HG03060 (cell line): ENCODE measurements around the gene MYEOV.

Experiments
- ATAC-seq: cut with Tn5 transposase; IDR thresholded peaks from one replicate; pipeline ENCODE4 v1.9.1; 2021; ENCODE audit warnings: low read depth, moderate number of reproducible peaks; ENCODE audit not compliant: unreplicated experiment

The MYEOV gene

DNA sequence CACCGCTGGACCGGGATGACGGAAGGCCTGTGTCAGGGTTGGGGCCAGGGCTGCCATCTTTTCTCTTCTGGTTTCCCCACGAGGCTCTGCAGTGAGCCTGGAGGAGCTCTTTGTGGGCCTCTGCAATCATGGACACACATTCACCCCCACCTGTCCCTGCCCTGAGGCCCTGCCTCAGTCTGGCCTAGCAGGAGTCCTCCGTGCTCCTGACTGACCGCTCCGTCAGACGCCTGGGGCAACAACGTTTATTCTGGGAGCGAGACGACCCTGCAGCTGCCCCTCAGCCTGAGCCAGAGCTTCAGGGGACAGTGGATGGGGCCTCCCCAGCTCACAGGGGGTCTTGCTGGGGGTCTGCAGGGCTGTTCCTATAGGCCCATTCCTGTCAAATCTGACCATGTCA is 8.2 kb upstream of the MYEOV start:
- ATAC-seq = no peak

DNA sequence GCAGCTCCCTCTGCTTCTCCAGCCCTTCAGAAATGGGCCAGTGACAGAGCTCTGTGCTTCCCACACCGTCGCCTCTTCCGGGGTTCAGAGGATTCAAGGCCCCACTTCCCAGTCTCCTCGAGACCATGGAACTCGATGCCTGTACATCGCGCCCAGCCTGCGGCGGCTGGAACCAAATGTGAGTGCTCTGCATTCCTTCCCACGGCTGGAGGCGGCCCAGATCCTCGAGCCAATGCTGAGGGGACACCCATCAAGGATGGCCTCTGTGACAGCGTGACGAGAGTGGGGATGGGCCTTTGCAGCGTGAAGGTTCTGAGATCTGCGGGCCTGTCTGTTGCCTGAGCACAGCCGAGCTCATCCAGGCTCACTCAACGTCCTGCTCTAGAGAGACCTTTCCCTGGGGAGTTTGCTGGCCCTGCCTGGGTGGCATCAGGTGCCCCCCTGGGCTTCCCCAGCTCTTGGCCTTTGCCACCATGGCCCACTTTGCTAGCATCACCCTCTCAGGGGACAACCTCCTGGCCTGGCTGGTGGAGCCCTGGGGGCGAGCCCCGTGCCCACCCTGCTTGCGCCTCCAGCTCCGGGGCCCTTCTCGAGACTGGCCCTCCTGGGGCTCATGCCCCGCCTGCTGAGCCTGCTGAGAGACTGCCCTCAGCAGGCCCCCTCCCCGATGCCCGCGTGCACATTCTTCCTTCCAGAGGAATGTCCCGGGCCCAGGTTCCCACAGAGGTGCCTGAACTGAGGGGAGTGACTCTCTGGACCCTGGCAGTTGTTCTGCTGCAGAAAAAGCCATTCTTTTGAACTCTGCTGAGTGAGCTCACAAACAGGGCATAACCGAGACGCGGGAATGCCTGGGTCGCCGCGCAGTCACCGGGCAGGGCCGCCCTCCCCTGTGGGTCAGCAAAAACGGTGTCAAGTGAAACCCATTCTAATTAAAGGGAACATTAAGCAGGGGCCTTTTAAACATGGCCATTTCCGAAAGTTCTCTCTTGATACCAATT is 7.3 kb upstream of the MYEOV start:
- ATAC-seq = no peak

DNA sequence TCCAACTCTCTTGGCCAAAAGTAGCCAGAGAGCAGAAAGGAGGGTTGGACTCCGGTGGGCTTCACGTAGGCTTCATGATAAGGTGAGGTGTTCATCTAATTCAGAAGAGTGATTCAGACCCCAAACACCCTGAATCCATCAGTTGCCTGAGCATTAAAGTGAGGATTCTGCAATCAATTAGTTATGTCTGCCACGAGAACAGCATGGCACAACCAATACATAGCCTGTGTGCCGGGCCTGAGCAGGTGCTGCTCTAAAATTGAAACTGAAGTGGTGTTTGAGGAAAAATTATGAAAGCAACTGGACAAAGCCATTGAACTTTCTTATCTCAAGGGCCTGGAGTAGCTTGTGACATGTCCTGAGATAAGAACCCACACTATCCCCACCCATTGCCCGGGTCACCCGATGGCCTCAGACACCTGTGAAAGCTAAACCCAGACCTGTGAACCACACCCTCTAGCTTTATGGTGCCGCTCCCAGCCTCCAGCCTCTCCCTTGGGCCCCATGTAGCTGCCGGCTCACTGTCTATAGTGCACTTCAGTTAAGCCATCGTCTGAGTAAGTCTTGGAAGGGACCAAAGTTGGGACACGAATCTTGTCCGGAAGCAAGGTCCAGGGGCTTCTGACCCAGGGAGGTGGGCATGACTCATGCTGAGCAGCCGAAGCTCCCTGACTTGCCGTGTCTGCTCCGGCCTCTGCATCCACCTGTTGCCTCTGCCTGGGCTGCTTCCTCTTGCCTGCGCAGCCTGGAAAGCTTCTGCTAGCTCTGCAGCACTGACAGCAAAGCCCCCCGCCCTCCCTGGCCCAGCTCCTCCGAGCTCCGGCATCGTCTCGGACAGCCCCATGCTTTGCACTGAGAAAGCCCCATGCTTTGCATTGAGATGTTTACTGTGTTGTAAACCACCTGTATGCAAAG is 5.7 kb upstream of the MYEOV start:
- ATAC-seq = no peak

DNA sequence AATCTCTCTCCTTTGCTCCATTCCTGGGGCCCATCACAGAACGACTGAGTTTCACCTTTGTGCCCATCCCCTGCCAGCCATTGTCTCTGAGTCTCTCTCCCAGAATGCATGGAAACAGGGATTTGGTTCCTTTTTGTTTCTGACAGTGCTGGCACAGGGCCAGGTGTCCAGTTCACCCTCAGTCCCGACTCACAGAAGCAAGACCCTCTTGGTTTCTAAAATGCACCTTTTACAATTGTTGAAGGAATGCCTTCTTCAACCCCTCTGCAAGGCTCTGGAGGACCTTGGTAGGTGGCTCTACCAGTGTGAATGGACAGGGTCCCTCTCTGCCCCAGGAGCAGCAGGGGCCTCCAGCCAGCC is 5.1 kb upstream of the MYEOV start:
- no peak for ATAC-seq

DNA sequence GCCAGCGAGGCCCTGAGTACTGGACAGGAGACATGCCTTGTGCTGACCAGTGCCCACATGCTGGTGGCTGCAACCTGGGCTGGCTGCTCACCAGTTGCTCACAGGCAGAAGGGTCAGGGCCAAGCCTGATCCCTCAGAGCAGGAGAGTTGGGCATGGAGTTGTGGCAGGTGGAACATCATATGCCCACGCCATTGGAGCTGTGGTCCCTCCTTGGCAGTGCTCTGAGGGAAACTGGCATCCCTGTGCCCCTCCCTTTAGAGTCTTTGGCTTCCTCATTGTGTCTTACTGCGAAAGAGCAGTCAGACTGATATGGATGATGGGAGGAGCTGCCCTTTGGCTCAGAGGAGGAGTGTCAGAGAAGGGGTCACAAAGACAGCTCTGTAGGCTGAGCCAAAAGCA is 3.1 kb upstream of the MYEOV start:
- ATAC-seq = no peak

DNA sequence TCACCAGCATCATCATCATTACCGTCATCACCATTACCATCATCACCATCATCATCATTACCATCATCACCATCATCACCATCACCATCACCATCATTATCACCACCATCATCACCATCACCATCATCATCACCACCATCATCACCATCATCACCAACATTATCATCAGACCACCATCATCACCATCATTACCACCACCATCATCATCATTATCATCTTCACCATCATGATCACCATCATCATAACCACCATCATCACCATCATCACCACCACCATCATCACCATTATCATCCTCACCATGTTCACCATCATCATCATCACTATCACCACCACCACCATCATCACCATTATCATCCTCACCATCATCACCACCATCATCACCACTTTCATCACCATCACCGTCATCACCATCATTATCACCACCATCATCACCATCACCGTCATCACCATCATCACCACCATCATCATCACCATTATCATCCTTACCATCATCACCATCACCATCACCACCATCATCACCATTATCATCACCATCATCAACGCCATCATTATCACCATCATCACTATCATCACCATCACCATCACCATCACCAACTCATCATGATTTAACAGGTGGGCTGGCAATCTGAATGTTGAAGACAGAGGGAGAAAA is 2.4 kb upstream of the MYEOV start:
- ATAC-seq = no peak

DNA sequence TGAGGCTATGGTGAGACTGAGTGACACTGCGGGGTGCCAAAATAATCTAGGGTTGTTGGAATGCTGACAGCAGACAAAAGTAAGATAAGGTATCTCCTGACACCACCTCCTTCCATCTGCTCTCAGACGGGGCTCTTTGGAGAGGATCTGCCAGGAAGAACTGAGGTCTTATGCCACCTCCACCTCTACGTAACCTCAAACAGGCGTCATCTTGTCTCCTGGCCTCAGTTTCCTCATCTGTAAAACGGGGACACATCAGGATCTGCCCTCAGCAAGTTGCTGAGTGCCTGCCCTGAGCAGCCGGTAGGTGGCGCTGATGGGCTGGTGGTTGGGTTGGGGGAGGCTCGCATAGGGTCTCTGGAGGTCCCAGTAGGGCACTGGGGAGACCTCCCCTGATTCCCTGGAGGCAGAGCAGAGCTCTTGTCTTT is 1.7 kb upstream of the MYEOV start:
- no peak for ATAC-seq

DNA sequence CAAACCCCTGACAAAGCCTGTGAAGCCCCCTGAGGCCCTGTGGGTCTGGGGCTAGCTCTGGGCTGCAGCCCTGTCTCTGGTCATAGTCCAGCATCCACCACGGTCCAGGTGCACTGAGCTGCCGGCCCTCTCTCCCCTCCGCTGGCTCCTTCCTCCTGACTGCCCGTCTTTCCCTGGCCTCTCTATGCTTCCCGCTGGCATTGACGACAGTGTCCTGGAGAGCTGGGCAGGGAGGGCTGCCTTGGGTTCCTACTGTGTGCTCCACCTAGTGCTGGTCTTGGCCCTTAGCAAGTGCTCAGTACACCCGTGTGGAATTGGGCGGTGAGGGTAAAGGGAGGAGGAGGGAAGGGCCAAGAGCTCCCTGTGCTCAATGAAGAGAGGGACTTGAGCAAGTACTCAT is 868 bp upstream of the MYEOV start:
- ATAC-seq = no peak

DNA sequence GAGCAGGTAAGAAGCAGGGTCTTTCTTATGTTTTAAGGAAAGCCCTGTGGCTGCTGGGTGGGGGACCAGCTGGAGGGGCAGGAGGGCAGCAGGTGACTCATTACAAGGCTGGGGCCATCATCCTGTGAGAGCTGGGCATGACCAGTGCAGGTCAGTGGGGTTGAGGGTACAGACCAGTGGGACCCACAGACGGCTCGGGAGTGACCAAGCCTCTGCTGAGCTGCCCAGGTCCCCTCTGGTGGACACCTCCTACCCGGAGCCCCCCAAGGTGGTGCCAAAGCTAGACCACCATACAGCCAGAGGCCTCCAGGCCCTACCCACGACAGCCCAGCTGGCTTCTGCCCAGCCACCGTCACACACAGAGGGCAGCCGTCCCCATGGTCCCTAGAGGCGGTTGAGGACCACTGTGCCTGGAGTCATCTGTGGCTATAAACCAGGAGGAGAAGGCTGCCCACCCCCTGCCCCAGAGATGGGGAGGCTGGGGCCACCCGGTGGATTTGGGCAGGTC is 670 bp downstream of the MYEOV start:
- ATAC-seq = no peak

DNA sequence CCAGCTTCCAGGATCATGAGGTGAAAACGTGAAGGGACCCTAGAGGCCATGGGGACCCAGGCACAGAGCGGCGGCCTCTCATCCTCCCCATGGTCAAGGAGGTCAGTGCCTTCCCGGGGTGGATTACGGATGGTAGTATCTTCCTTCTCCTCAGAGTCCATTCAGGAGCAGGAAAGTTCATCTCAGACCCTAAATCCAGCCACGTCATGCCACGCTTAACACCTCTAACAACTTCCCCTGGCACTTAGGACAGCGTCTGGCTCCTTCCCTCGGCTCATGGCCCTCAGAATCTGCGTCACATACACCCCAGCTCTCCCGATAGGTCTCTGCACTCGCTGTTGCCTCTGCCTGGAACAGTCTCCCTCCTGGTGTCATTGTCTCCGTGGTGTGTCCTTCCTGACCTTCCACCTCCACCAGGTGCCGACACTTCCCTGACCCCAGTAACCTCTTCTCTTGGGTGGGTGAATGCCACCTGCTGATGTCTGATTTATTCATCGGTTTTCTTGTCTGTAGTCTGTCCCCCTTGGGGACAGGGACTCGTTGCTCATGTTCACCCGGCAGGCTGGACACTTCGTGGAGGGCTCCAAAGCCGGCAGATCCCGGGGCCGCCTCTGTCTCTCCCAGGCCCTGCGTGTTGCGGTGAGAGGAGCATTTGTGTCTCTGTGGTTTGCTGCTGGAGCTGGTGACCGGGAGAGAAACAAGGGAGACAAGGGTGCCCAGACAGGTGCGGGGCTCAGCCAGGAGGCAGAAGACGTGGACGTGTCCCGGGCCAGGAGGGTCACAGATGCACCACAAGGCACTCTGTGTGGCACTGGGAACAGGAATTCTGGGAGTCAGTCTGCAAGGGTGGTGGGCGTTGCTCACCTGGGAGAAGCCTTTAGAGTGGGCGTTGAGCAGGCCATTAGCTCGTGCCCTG is 1.4 kb downstream of the MYEOV start:
- no peak for ATAC-seq

DNA sequence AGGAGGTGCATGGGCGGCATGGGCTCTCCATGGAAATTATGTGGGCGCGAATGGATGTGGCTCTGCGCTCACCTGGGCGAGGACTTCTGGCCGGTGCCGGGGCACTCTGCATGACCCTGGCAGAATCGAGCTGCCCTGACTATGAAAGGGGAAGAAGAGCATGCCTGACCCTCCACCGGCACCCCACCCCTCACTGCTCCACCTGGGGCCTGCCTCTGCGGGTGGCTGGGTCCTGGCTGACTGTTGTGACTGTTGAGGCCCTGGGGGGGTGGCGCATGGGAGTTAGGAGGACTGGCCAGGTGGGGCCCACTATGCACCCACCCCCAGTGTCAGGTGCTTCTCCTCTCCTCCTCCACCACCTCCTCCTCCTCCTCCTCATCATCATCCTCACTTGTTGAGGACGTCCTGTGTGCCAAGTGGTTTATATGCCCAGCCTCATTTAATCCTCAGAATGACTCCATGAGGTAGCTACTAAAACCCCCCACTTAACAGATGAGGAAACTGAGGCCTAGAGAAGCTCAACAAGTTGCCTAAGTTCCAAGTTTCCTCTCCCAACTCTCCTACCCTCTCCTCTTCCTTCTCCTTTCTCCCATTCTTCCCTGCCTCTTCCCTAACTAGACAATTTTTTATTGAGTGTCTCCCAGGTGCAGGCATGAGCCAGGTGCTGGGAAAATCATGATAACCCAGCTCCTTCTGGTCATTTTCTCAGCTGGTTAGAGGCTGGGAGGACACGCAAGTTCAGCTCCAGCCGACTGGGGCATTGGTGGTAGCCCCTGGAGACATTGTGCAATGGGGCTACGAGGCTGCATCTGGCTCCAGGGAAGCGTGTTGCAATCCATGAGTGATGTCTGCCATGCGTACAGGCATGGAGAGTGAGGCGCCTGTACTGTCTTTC is 2.3 kb downstream of the MYEOV start:
- no peak for ATAC-seq

DNA sequence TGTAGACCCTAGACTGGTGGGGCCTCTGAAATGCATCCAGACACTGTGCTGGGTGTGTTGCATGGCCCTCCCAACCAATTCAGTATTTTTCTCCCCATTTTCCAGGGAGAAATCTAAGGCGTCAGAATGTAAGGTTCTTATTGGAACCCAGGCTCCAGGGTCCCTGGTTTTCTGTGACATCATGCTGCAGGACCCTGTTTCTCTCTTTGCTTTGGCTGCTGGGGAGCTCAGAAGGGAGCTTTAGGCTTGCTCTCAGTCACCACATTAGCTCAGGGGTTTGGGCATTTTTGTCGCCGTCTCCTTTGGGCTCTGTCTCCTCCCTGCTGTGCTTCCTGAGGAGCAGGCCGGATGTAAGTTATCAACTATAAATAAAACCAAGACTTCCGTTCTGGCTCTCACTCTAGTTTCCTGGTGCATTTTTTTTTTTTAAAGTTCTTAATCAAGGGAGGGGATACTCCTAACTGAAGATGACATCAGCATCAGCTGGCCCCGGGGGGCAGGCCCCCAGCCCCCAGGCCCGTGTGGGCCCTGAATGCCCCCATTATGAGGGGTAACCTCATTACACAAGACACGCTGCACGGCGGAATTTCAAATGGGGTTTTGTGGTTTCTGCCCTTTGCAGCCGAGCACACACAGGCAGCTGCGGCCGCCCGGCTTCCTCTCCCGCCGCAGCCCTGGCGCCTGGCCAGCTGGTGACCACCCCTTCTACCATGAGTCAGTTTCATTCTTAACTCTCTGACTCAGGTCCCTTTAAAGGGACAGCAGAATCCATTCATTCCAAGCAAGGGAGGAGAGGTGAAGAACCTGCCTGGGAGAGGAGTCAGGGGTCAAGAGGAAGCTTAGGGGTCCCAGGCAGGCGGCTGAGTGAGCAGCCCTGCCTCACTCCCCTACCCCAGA is 3.2 kb downstream of the MYEOV start:
- ATAC-seq = peak; percentile 47

DNA sequence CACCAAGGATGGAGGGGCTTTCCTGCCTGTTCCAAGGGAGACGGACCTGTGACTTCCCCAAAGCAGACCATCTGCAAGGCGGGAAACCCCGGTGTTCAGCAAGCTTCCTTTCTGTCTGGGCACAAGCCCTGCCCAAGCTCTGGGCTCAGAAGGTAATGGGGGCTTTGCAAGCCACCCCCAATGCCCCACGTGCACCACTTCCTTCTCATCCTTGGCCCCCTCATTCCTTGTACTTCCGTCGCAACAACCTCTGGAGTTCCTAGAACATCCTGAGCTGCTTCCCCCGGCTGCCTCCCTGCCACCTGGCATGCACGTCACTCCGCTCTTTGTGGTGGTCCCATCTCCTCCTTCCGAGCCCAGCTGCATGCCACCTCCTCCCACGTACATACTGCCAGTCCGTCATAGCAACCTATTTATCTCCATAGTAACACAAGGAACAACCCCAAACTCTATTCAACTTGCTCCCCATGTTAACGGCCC is 3.9 kb downstream of the MYEOV start:
- peak; percentile 22 for ATAC-seq

DNA sequence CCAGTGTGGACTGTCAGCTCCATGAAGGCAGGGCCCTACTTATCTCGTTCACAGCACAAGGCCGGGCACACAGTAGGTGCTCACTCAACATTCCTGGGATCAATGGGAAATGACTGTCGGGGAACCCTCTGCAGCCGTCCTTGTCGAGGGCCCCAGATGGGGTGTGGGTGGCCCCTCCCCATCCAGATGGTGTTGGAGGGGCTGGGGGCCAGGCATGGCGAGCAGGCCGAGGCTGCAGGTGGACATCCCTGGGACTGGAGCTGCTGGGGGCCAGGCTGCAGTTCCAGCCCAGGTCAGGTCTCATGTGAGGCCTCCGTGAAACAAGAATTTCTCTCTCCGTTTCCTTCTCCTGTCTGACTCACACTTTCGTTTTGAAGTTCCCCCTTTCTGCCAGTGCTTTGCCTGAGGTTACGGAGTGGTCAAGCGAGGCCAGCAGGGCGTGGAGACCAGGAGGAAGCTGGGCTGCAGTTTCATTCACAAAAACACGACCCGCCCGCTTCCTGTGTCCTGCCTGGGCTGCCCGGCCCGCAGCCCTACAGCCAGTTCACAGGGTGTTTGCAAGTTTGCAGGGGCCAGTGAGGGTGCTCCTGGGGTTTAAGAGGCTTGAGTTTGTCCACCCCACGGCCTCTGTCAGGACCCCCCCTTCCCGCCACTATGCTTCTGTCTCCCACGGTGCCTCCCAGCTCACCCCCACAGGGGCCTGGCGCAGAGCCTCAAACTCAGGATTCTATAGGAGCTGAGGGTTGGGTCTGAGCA is 4.5 kb downstream of the MYEOV start:
- peak; percentile 31 for ATAC-seq

DNA sequence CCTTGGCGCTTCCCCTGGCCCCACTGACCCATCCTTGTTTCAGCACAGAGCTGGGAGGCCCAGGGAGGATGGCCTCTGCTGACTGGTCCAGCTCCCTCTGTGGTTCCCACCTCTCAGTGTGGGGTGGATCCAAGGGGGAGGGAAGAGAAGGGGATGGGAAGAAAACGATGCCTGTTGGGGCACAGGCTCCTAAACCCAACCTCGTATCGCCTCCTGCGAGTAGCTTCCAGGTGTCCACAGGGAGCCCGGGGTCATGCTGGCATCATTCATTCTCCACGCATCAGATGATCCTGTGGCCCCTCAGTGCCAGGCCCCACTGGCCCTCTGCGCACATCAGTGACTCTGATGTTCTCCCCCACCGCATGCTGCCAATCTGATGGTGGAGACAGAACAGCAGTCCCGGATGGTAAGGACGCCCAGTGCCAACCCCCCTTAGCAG is 5.1 kb downstream of the MYEOV start:
- no peak for ATAC-seq

DNA sequence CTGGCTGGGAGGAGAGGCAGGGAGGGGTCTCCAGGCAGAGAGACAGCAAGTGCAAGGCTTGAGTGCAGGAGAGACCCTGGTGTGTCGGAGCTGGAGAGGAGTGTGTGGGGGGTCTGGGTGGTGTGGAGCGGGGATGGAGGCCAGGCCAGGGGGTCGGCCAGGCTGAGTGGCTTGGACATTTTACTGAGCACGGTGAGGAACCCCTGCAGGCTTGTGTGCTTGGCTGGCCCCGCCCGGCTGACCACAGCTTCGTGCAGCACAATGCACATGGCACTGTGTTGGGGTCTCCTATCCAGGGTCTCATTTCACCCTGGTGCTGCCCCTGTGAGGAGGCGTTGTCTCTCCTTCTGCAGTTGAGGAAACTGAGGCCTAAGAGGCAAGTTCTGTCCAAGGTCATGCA is 5.6 kb downstream of the MYEOV start:
- no peak for ATAC-seq
